SKM-1 (cell line): ENCODE measurements around the gene PDE6C.
A peak's percentile ranks its signal among the peaks of the same experiment; 100 is the strongest.

Experiments used
- DNase-seq: peaks from one replicate; lab custom pipeline; 2025; ENCODE audit not compliant: unreplicated experiment; lab: John Stamatoyannopoulos, UW

PDE6C gene

DNA sequence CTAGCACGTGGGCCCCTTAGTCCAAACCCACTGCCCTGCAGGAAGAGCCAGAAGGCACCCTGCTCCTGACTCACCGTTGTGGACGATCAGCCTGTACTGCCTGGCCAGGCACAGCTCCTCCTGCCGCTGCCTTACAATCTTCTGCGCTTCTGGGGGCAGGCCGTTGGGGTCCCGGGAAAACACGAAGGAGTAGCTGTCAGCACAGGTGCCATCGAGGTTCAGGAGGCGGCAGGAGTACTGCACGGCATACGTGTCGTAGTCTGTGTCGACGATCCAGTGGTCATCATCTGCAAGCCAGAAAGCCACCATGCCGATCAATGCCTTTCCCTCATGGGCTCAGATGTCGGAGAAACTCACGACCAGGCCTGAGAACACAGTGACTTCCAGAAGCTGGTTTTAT is 18.6 kb upstream of the PDE6C start:
- no peak for DNase-seq

DNA sequence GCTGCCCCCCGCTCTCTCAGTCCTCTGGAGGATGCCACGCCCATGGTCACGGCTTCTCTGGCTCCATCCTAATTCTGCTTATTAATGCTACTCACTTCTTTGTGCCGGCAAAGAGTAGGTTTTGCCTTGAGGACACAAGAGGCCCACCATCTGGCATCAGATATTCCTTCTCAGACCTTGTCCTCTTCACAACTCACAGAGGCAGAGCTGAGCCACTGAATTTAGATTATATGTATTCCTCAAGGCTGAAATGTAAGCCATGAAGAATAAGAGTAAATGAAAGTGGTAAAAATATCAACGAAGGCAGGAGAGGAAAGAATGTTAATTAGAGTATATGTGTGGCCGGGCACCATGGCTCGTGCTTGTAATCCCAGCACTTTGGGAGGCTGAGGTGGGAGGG is 17.8 kb upstream of the PDE6C start:
- no peak for DNase-seq

DNA sequence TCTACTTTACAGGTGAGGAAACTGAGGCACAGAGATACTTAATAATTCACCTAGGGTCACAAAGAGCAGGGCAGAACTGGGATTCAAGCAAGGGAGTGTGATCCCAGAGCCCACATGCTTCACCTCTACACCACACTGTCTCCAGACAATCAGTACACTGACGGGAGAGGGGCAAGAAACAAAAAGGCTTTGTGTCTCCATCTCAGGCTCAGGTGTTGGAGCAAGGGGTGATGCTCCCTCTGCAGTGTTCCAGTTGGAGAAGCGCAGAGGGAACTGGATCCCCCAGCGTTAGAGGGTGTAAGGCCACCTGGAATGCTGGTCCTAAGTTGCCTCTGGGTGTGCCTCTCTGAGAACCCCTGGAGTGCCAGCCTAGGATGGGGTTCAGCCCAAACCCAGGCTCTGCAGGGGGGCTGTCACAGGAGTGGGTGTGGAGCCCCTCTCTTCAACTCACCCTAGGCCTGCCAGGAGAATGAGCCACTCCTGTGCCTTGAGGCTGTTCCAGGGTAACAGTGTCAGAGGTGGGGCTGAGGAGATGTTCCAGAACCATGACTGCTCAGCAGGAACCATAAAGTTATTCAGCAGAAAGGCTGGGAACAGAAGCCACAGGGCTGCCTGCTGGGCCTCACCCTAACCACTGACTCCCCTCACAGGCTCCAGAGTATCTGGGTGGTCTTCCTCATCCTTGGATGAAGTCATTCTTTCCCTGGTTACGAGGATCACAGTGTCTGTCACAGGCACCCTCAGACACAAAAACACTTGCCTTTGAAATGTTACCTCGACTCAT is 16.8 kb upstream of the PDE6C start:
- DNase-seq, result no peak

DNA sequence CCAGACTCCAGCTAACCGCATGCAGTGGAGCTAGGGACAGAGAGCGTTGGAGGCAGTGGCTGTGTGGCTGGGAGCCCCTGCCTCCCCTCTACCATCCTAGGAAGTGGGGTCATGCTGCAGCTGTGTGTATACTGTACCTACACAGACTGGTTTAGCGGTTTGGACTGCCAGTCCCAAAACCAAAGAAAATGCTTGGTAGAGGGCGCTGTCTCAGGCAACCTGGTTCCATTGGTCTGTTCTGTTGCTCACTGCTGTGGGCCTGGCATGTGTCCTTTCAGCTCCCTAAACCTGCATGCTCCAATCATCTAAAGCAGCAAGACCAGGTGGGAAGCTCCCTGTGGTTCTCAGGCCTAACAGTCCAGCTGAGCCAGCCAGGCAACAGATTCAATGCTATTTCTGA is 15.8 kb upstream of the PDE6C start:
- DNase-seq, result no peak

DNA sequence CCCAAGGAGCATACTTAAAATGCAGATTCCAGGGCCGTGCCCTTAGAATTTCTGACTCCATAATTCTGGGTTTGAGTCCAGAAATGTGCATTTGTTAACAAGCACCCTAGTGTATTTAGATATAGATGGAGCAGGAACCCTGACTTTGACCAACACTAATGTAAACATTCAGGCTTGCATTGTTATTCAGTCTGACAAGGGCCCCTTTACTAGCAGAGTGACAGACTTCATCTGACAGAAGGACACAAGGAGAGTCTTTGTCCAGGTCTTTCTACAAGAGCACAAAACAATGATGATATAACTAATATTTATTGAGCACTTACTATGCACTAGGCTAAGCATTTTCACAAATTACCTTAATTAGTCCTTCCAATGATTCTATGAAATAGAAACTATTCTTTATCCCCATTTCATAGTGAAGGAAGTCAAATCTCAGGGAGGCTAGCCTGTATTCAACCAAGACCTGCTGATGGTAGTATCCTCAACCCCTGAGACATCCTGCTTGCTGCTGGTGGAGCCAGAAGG is 15.2 kb upstream of the PDE6C start:
- no peak for DNase-seq

DNA sequence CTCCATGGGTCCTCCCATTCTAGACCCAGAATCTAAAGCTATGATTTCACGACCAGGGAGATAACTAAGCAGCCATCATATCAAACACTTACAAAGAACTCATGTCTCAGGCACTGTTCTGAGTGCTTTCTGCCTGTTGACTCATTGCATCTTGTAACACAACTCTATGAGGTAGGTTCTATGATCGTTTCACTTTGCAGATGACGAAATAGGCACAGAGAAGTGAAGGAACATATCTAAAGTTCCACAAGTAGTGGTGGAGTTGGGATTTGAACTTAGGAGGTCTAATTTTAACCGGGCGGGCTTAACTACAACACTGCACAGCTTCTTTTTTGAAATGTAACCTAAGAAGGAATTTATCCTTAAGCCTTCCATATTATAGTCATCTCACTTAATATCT is 14.2 kb upstream of the PDE6C start:
- no peak for DNase-seq

DNA sequence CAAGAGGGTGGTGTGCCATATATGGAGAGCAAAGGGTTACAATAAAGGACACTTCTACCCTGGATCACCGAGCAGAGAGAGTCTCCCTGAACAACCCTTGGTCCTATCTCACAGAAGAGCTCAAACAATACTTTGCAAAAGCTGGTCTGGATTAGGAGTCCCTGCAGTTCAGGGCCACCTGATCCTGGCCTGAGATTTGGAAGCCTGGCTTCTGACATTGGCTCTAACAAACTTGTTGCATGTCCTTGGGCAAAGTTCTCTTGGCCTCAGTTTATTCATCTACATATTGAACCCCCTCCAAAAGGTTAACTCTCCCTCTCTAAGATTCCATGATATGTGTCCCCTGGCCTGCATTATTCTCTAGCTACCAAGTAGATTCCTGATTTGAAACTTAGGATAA is 13.0 kb upstream of the PDE6C start:
- no peak for DNase-seq

DNA sequence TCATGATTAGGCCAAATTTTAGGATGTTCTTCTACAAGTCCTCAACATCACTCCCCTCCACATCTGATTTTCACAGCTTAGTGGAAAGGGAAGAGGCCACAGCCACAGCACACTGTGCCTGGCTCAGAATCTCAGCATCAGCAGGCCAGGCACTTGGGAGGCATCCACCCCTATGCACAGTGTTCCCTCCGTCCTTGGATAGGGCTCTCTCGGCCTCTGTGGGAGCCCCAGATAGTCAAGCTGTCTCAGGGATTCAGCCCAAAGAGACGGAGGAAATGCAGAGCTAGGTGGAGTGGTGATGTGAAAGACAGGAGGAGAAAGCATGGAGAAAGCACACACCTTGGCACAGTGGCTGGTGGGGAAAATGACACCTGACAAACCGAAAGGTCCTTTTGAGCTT is 12.6 kb upstream of the PDE6C start:
- DNase-seq, result no peak

DNA sequence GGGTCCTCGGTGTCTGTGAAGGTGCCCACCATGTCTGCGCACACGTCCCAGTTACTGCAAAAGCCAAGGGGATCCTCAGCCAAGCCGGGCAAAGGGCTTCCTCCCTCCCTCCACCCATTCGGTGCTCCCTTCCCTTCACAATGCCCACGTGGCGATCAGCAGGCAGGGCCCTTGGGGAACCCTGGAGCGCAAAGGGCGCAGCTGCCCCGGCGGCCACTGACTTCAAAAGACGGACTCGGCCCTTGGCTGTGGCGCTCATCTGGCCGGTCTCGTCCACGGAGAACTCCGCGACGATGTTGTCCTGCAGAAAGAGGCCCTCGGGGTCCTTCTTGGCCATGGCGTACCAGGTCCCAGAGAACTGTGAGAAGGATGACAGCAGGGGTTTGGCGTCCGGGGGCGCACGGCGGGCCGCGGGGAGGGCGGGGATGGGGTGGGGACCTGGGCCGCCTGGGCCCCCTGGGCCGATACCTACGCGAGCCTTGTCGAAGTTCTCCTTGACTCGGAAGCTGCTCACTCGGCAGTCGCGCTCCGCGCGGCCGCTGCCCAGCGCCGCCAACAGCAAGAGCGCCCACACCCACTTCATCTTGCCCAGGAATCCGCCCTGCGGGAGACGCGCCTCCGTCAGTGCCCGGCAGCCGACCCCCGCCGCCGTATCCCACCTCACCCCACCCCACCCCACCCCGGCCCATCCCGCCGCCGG is 11.7 kb upstream of the PDE6C start:
- no peak for DNase-seq

DNA sequence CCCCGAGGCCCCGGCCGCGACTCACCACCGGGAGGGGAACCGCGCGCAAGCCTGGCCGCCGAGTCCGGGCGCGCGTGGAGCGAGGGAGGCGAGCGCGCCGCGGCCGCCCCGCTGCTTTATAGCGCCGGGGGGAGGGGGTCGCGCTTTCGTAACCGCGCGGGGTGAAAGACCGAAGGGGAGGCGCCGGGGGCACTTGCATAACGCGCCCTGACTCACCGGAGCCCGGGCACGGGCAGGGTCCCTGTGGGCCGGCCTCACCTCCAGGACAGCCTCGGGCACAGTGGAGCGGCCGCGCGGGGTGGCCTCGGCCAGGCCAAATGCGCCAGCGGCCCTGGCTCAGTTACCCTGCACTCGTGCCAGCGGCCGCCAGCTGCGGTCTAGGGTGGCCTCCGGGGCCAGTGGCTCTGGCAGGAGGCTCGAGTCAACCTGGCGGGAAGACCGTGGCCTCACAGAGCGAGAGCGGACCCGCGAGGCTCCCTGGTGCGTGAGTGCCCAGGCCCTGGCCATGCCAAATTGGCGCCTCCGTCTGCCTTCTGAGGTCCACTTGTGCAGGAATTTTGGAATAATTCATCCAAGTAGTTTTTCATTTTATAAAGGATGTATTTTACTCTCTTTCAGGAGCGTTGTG is 11.1 kb upstream of the PDE6C start, which contains the start of gene RBP4:
Gene RBP4 (minus strand): TSS at position 90 of the 628 bp plus-strand sequence. CDS start 207 bp downstream, outside the sequence.
- DNase-seq, result no peak

DNA sequence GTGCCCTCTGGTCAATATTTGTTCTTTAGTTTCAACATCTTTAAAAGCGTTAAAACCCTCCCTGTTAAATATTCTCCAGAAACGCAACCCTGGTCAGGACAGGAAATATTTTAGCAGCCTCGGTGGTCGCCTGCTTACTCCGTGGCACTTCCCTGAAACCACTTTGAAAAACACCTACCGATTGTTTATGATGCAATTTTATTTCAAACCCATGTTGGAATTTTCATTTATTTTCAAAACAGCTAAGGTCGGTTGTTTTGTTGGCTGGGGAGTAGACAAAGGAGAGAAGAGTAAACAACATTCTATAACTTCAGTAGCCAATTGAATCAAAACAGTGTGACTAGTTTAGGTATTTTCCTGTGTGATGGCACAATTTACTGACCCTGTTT is 10.6 kb upstream of the PDE6C start:
- DNase-seq, result no peak

DNA sequence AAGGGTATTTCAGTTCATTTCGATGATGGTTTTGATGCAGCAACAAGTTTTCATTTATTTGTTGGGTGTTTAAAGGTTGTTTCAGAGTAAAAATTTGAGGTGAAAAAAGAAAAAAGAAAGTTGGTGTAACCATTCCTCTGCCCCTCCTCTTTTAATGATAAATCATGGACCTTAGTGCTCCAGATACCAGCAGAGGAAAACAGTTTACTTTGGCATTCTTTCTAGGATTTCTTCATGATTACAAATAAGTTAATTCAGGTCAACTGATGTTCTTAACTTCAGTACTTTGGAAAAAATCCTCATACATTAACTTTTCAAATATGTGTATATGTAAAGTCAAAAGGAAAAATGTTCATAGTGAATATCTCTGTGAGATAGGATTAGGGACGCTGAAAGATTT is 9.3 kb upstream of the PDE6C start:
- DNase-seq, result no peak

DNA sequence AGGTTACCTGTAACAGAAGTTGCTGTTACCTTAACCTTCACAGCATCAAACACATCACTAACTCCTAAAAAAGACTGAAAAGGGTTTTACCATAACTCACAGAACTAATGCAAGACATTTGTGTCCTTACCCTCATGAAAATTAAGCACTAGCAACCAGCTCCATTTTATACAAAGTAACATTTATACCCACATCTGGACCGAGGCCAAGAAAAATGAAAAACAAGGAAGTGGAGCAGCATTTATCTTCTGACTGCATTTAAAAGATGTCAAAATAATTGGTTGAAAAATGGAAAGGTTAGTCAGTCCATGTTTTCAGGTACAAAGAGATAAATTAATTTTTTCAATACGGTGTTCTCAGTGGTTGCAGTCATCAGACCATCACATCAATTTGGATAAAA is 8.2 kb upstream of the PDE6C start:
- DNase-seq, result no peak

DNA sequence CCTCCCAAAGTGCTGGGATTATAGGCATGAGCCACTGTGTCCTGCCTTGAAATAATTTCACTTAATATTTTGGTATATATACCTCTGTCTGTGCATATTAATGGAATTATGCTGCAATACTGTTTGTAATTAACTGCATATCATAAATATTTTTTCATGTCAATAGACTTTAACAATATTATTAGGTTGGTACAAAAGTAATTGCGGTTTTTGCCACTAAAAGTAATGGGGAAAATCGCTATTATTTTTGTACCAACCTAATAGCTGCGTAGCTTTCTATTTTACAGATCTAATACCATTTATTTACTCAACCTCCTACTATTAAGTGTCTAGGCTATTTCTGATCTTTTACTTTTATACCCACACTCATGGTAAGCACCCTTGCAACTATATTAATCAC is 3.9 kb upstream of the PDE6C start:
- no peak for DNase-seq

DNA sequence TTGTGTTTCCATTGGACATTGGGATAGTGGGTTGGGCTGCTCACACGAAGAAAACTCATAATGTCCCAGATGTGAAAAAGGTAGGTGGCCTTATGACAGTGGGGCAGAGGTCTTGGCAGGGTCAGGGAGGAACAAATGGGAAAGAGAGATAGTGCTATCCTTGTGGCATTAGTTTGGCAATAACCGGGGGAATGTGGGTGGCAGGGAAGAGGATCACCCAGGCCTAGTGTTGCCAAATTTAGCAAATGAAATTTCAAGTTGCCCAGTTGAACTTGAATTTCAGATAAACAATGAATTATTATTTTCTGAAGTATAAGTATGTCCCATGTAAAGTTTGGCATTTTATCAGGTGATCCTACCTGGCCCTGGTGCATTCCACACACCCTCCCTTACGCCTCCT is 789 bp downstream of the PDE6C start:
- no peak for DNase-seq

DNA sequence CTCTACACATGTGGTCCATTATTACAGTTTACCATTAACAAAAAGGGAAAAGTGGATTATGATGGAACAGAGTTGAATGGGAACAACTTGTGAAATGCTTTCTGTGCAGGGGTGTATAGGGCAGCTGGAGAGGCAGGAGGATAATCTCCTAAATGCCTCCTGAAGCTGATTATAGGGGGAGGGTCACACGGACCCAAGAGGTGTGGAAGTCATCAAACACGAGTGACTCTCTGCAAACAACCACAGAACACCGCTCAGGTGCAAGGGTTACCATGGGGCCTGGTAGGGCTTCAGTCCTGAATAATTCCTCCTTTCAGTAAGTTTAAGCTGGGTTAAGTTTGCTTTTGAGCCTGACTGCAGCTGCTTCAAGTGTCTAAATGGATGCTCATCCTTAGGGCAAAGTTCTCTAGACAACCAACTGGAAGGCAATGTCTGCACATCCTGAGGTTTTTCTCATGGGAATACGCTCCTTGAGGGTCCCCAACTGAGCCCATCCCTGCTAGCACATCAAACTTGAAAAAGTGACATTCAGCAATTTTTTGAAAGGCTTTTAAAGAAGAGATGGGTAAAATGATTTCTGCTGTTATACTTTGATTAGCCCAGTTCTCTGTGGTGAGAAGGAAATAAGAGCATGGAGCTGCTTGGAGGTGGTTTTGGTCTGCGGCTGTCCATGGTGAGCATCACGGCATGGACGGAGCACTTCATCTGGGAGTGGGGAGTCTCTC is 1.9 kb downstream of the PDE6C start:
- DNase-seq, result no peak

DNA sequence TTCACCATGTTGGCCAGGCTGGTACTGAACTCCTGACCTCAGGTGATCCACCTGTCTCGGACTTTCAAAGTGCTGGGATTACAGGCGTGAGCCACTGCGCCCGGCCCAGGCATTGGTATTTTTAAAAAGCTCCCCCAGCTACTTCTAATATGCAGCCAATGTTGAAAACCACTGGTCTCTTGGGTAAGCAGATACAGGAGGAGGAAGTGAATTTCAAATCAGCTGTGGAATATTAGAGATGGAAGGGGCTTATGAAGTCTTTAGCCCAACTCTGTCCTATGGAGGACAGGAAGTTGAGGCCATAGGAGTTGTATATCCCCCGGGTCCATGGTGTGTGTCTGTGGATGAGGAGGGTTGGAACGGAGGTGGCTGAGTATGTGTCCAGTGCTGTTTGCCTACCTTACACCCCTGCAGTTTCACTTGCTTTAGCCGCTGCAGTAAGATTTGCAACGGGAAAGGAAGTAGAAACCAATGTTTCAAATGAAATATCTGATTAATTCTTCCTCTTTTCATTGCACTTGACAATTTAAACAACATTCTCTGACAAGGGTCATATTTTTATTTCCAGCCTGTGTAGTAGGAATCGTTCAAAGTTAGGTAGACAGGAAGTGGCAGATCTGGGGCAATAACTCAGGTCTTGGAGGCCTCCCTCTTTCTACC is 3.4 kb downstream of the PDE6C start:
- peak; percentile 32 for DNase-seq

DNA sequence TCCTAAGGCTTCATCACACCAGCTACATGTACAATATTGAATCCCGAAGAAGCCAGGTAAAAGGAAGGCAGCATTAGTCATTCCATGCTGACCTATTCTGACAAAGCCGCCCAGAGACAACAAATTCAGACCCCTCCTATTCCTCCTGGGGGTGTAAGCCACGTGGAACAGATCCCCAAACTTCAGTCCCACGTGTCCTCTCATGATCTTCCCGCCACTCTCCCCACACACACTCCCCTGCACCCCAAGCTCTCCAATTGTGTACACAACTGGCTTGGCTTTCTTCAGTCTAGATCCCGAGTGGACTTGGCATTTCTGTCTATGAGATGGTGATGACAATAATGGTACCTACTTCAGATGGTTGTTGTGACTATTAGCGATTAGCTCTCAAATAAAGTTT is 8.6 kb downstream of the PDE6C start:
- no peak for DNase-seq

DNA sequence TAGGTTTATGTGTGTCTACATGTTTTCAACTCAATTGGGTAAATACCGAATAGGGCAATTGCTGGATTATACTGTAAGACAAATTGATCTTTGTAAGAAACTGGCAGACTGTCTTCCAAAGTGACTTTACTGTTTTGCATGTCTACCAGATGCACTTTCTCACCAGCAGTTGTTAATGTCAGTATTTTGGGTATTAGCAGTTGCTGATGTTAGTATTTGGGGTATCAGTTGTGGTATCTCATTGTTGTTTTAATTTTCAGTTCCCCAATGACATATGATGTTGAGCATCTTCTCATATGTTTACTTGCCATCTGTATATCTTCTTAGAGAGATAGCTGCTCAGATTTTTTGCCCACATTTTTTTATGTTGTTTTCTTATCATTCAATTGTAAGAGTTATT is 10.6 kb downstream of the PDE6C start:
- no peak for DNase-seq

DNA sequence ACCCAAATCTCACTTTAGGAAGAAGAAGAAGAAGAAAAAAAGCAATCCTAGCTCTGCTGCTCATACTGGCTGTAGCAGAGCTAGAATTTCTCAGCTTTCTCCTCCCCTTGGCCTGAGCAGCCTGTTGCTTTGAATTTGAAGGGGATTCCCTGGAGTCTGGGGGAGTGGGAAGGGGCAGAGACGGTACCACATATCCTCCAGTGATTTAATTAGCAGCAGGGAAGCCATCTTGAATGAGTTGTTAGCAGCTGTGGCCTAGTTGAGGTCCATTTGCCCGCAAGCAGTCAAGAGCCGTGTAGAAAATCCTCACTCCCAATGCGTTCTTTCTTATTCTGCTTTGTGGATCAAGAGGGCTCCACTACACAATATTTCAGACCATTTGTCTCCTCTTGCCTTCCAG is 16.5 kb downstream of the PDE6C start:
- no peak for DNase-seq
